Liver (tissue), 9 donors: Measurements from ENCODE around the gene RABGGTA. TPM values are rescaled to one million over a fixed set of nuclear protein-coding genes. Genes with fewer than 3 reads are reported as not detected.

Experiments used
- DNase-seq: peaks from one replicate; pipeline ENCODE4 v3.0.0-alpha.2; 2017; ENCODE audit warnings: low spot score
- H3K27ac ChIP-seq, 2 donors: one replicate each; pipeline ENCODE4 v1.7.0; 2013; ENCODE audit warnings: inconsistent platforms in 2 of 2, low read length in 2 of 2, control low read depth in 1 of 2, low read depth in 1 of 2, mild to moderate bottlenecking in 1 of 2
- H3K27me3 ChIP-seq, 4 donors: one replicate each; pipeline versions ENCODE4 v1.6.1 to v1.7.0; 2013; ENCODE audit warnings: low read length in 3 of 4, inconsistent platforms in 1 of 4, mild to moderate bottlenecking in 1 of 4, moderate library complexity in 1 of 4; ENCODE audit not compliant: control insufficient read depth in 4 of 4, insufficient read depth in 4 of 4
- H3K36me3 ChIP-seq, 4 donors: one replicate each; pipeline versions ENCODE4 v1.6.1 to v1.7.0; 2013; ENCODE audit warnings: low read length in 3 of 4, mild to moderate bottlenecking in 3 of 4, low read depth in 1 of 4, moderate library complexity in 1 of 4; ENCODE audit not compliant: control insufficient read depth in 4 of 4, insufficient read depth in 3 of 4
- H3K4me1 ChIP-seq, 4 donors: one replicate each; pipeline versions ENCODE4 v1.6.1 to v1.7.0; 2013; ENCODE audit warnings: low read length in 3 of 4, mild to moderate bottlenecking in 3 of 4, moderate library complexity in 1 of 4; ENCODE audit not compliant: control insufficient read depth in 4 of 4, insufficient read depth in 4 of 4
- H3K4me3 ChIP-seq, 3 donors: one replicate each; pipeline versions ENCODE4 v1.6.1 to v1.7.0; 2013; ENCODE audit warnings: low read length in 3 of 3, control low read depth in 1 of 3, low read depth in 1 of 3, mild to moderate bottlenecking in 1 of 3
- H3K9ac ChIP-seq, 2 donors: one replicate each; pipeline ENCODE4 v1.7.0; 2013; ENCODE audit warnings: low read length in 2 of 2, mild to moderate bottlenecking in 2 of 2, moderate library complexity in 2 of 2, control low read depth in 1 of 2, low read depth in 1 of 2
- H3K9me3 ChIP-seq, 4 donors: one replicate each; pipeline versions ENCODE4 v1.6.1 to v1.7.0; 2013; ENCODE audit warnings: low read length in 3 of 4; ENCODE audit not compliant: control insufficient read depth in 4 of 4
- CTCF ChIP-seq: fragments of 150-350 bp; IDR thresholded peaks from 2 replicates; pipeline ENCODE4 v1.5.1; 2017; ENCODE audit warnings: improper control_type of control experiment, low read depth, low read length; ENCODE audit not compliant: missing input control
- EGR1 ChIP-seq, 2 donors: IDR thresholded peaks; 2 replicates each; pipeline ENCODE4 v1.6.1; 2016 to 2018; ENCODE audit warnings: antibody characterized with exemption in 2 of 2, low read depth in 2 of 2
- FOXA1 ChIP-seq: IDR thresholded peaks from 2 replicates; pipeline ENCODE4 v1.6.1; 2016; ENCODE audit warnings: antibody characterized with exemption
- FOXA2 ChIP-seq: IDR thresholded peaks from 2 replicates; pipeline ENCODE4 v1.6.1; 2016; ENCODE audit warnings: antibody characterized with exemption
- GABPA ChIP-seq, 2 donors: IDR thresholded peaks in 1 of 2; conservative IDR thresholded peaks in 1 of 2; 2 replicates each; pipeline ENCODE4 v1.6.1; 2016; ENCODE audit warnings: antibody characterized with exemption in 2 of 2, mild to moderate bottlenecking in 1 of 2, moderate library complexity in 1 of 2
- HNF4A ChIP-seq, 2 donors: conservative IDR thresholded peaks; 2 replicates each; pipeline ENCODE4 v1.6.1; 2016; ENCODE audit warnings: antibody characterized with exemption in 2 of 2, mild to moderate bottlenecking in 2 of 2
- HNF4G ChIP-seq: IDR thresholded peaks from 2 replicates; pipeline ENCODE4 v1.6.1; 2016; ENCODE audit warnings: antibody characterized with exemption
- NR2F2 ChIP-seq: IDR thresholded peaks from 2 replicates; pipeline ENCODE4 v1.6.1; 2016; ENCODE audit warnings: antibody characterized with exemption
- RAD21 ChIP-seq, 2 donors: IDR thresholded peaks; 2 replicates each; pipeline ENCODE4 v1.6.1; 2016; ENCODE audit warnings: antibody characterized with exemption in 2 of 2, mild to moderate bottlenecking in 2 of 2
- RXRA ChIP-seq, 2 donors: IDR thresholded peaks; 2 replicates each; pipeline ENCODE4 v1.6.1; 2017 to 2018; ENCODE audit warnings: antibody characterized with exemption in 2 of 2, mild to moderate bottlenecking in 1 of 2
- SP1 ChIP-seq: IDR thresholded peaks from 2 replicates; pipeline ENCODE4 v1.6.1; 2018; ENCODE audit warnings: antibody characterized with exemption, mild to moderate bottlenecking
- TAF1 ChIP-seq: conservative IDR thresholded peaks from 2 replicates; pipeline ENCODE4 v1.6.1; 2016; ENCODE audit warnings: antibody characterized with exemption, mild to moderate bottlenecking
- YY1 ChIP-seq: IDR thresholded peaks from 2 replicates; pipeline ENCODE4 v1.6.1; 2016; ENCODE audit warnings: antibody characterized with exemption, mild to moderate bottlenecking
- WGBS: extraction: QIAGEN DNeasy Blood & Tissue Kit; methylation state at CpG from one replicate; pipeline ENCODE4 v1.1.7; 2013; 5-methylcytosine and 5-hydroxymethylcytosine counted together
- polyA plus RNA-seq, 2 donors: library from polyadenylated mRNA; stranded (reverse) in 1 of 2; unstranded in 1 of 2; fragments of 200-250 nt in 1 of 2; fragments of >200 nt in 1 of 2; fragmentation: Nextera tagmentation in 1 of 2; extraction: Ambion mirVana in 1 of 2; gene quantifications; one replicate each; pipeline versions ENCODE4 v1.2.1 to v1.2.3, GENCODE V29; 2013 to 2015
- total RNA-seq, 2 donors: library from RNA; depleted of rRNA; stranded (reverse); fragments of >200 nt; gene quantifications; one replicate each; pipeline ENCODE4 v1.2.3, GENCODE V29; 2014
- TF ChIP-seq, protein P1 (sequence below): IDR thresholded peaks from 2 replicates; pipeline ENCODE4 v1.6.1; 2016; ENCODE audit warnings: antibody characterized with exemption
- donor health status: healthy.
- donor health status: healthy.
- donor health status: healthy.
- donor health status: healthy.
- donor health status: healthy.

Gene RABGGTA
- total and polyA plus RNA-seq, 4 donors: 7.5 to 19.7 (median 13.2) TPM

DNA sequence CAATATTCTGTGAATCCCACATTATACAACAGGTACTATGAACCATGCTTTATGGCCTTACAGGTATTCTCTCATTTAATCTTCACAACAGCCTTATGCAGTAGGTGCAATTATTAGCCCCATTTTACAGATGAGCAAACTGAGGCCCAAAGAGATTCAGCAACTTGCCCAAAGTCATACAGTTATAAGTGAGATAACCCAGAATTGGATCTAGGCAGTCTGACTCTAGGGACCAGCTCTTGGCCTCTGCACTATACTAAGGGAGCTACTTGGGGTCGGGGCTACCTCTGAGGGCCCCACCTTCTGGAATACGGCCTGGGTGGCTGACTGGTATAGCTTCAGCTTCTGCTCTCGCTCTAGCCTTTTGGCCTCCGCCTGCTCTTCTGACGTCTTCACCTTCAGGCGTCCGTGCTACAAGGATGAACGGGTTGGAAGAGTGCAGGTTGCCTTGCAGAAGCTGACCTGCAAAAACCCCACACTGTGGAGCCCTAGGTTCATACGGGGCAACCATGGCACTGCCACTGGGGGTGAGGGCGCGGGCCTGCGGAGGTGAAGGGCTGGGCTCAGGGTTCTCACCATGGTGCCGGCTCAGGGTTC lies 762 bp downstream of the RABGGTA start:
- no peak for DNase-seq
- Histone ChIP-seq H3K4me3 (peak overlapping the region; percentile 59 to 87 (median 82)), H3K9me3 (no peaks in the 10 kb centered on the region), H3K4me1 (peaks cover 1 to 19% (median 5%) of the 10 kb centered on the region in 4 donors), H3K36me3 (peaks cover 0 to 34% (median 9%) of the 10 kb centered on the region in 4 donors), H3K9ac (peak overlapping the region in 1 of 2 donors; percentile 48), H3K27ac (peak overlapping the region; percentile 92 to 96), H3K27me3 (no peaks in the 10 kb centered on the region)
- 20% methylated on average over 13 of the region's 13 CpGs for WGBS
- TF ChIP-seq RAD21 (IDR thresholded peaks at IDR 0.05): no peak
- no peak for TF ChIP-seq HNF4G
- TF ChIP-seq RXRA (IDR thresholded peaks at IDR 0.05): no peak
- no peak for TF ChIP-seq HNF4A (conservative IDR thresholded peaks at IDR 0.05)
- TF ChIP-seq, protein P1, sequence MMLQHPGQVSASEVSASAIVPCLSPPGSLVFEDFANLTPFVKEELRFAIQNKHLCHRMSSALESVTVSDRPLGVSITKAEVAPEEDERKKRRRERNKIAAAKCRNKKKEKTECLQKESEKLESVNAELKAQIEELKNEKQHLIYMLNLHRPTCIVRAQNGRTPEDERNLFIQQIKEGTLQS: no peak

DNA sequence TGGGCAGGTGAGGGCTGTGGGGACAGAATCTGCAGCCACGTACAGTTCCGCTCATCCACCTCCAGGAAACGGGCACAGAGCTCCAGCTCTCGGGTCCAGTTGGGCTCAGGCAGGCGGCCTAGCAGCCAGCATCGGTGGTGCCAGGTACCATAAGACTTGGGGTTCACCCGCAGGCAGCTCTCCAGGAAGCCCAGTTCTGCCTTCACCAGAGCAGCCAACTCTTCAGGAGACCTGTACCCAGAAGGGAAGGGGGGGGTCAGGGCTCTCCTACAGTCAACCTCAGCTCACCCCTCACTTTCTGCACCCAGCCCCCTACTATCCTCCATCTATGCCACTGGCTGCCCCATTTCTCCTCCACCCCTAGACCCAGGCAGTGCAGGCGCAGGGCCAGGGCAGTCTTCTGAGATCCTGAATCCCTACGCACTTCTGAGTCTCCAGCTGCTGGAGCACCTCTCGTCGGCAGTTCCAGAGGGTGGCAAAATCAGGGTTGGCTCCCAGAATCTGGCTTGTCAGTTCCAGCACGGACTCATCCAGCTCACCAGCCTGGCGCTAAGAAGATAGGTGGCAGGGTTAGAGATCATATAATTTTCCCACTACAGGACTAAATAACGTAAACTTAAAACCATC lies 1.4 kb downstream of the RABGGTA start:
- peaks cover 0 to 38% (median 10%) of the 10 kb centered on the region in 4 donors for H3K36me3 ChIP-seq
- 95% methylated on average over 14 of the region's 14 CpGs for WGBS
- H3K4me3 ChIP-seq: no peak overlapping the region
- H3K27ac ChIP-seq: no peak overlapping the region
- H3K27me3 ChIP-seq: no peaks in the 10 kb centered on the region
- H3K4me1 ChIP-seq: peaks cover 1 to 19% (median 4%) of the 10 kb centered on the region in 4 donors
- H3K9me3 ChIP-seq: no peaks in the 10 kb centered on the region
- H3K9ac ChIP-seq: no peak overlapping the region
- no peak for DNase-seq
- TF ChIP-seq, protein P1: no peak
- TF ChIP-seq RAD21 (IDR thresholded peaks at IDR 0.05): no peak
- no peak for TF ChIP-seq HNF4G
- no peak for TF ChIP-seq TAF1
- no peak for TF ChIP-seq FOXA1
- no peak for TF ChIP-seq RXRA (IDR thresholded peaks at IDR 0.05)
- TF ChIP-seq GABPA (IDR thresholded peaks at IDR 0.05 in 1 of 2, conservative IDR thresholded peaks at IDR 0.05 in 1 of 2): no peak
- TF ChIP-seq HNF4A (conservative IDR thresholded peaks at IDR 0.05): no peak
- no peak for TF ChIP-seq SP1
- no peak for TF ChIP-seq EGR1 (IDR thresholded peaks at IDR 0.05; ENCODE audit: low read depth in 2 of 2)

GRCh38 chr14:24269368-24269767 lies 2.0 kb downstream of the RABGGTA start:
- no peak overlapping the region for H3K4me3 ChIP-seq
- no peak for DNase-seq
- no peaks in the 10 kb centered on the region for H3K9me3 ChIP-seq
- no peak overlapping the region for H3K9ac ChIP-seq
- H3K4me1 ChIP-seq: peaks cover 1 to 19% (median 4%) of the 10 kb centered on the region in 4 donors
- H3K27me3 ChIP-seq: no peaks in the 10 kb centered on the region
- peaks cover 0 to 38% (median 10%) of the 10 kb centered on the region in 4 donors for H3K36me3 ChIP-seq
- no peak overlapping the region for H3K27ac ChIP-seq
- WGBS: 95% methylated on average over 8 of the region's 8 CpGs
- TF ChIP-seq, protein P1: no peak

- DNase-seq: no peak
Measured at GRCh38 chr14:24268225-24268624, 3.2 kb downstream of the RABGGTA start.

More at GRCh38 chr14:24268225-24268624, 3.2 kb downstream of the RABGGTA start:
- Histone ChIP-seq H3K27me3 (no peaks in the 10 kb centered on the region), H3K27ac (no peak overlapping the region), H3K9me3 (no peaks in the 10 kb centered on the region), H3K4me3 (no peak overlapping the region), H3K4me1 (peaks cover 1 to 11% (median 4%) of the 10 kb centered on the region in 4 donors), H3K36me3 (peaks cover 0 to 38% (median 10%) of the 10 kb centered on the region in 4 donors), H3K9ac (no peak overlapping the region)
- 93% methylated on average over 9 of the region's 9 CpGs for WGBS
- no peak for TF ChIP-seq TAF1
- TF ChIP-seq GABPA (IDR thresholded peaks at IDR 0.05 in 1 of 2, conservative IDR thresholded peaks at IDR 0.05 in 1 of 2): no peak
- TF ChIP-seq, protein P1: no peak
- TF ChIP-seq YY1: no peak
- no peak for TF ChIP-seq RAD21 (IDR thresholded peaks at IDR 0.05)
- no peak for TF ChIP-seq NR2F2
- TF ChIP-seq FOXA1: no peak
- TF ChIP-seq HNF4A (conservative IDR thresholded peaks at IDR 0.05): no peak
- no peak for TF ChIP-seq FOXA2
- no peak for TF ChIP-seq CTCF
